HG03066 (cell line): ENCODE results near the gene CFAP91.
"Not testable (repeated sequence)": the region's sequence is repeated elsewhere in the genome, so short reads cannot be mapped to it uniquely, and the experiment has no call there.

ENCODE experiments used
- ATAC-seq: cut with Tn5 transposase; IDR thresholded peaks from one replicate; pipeline ENCODE4 v1.9.1; 2021; ENCODE audit warnings: low read depth; ENCODE audit not compliant: unreplicated experiment

The CFAP91 gene

DNA sequence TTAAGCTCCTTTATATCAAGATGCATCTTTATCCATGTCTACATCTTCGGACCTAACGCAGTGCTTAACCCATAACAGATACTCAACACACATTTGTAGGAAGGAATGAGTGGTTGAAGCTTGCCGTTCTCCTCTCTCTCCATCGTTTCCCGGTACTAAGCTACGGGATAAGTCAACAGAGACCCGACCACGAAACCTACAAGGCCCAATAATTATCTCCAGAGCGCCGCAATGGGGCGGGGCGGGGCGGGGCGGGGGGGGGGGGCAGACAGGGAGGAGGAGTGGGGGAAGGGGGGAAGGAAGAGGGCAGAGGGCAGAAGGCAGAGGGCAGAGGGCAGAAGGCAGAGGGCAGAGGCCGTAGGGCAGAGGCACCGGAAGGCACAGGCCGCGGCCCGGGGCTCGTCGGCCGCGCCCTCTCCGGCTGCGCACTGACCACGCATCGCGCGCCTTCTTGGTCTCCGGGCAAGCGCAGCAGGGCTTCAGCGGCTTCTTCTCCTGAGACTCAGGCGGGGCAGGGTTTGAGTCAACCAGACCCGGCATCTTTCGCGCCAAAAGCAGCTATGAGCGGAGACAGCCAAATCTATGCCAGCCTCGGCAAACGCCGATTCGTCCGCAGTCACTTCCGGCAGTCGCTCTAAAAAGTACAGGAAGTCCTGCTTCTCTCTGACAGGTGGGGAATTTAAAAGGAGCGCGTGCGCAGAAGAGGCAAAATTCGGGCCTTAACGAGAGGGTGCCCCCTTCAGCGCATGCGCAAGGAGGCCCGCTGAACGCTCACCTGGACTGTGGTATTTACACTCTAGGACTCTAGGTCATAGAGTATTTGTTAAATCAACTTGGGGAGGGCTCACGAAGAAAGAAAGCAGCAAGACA lies 25.8 kb upstream of the CFAP91 start, which contains the start of gene COX17:
TSS of gene COX17 (minus strand) at position 636 of the 870 bp plus-strand sequence. CDS start at position 540, 96 bp downstream.
- ATAC-seq, result peak; percentile 86

DNA sequence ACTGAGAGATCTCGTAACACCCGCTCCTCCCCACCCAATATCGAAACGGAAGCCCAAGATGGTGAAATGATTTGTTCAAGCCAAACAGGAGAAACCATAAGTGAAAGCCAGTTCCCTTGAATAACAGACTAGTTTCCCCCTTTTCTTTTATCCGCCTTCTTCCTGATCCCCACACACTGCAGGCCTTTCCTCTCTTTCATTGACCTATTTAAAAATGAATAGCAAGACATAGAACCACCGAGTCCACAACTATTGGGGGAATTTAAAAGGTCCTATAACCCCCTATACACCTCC lies 25.2 kb upstream of the CFAP91 start:
- no peak for ATAC-seq

DNA sequence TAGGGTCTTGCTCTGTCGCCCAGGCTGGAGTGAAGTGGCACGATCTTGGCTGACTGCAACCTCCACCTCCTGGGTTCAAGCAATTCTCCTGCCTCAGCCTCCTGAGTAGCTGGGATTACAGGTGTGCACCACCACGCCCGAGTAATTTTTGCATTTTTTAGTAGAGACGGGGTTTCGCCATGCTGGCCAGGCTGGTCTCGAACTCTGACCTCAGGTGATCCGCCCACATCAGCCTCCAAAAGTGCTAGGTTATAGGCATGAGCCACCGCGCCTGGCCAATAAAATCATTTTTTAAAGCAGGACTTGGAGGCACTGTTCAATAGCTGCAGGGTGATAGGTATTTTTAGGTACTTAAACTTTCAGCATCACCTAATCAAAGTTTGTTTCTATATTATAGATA lies 24.6 kb upstream of the CFAP91 start:
- not testable (repeated sequence) for ATAC-seq

DNA sequence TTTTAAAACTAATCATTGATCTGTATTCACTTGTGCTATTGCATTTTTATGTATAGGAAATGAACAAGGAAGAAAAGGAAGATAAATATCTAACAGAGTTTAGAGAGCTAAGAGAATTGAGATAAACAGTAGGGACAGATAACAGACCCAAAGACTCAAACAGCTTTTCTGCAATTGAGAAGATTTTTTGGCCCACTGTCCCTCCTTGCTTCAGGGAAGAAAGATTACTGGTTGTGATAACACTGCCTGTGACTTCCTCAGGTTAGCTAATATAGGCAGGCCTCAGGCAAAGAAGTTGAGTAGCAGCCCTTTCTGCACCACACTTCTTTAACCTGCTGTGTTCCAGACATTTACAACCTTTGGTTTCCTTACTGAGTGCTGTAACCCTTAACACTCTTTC lies 22.9 kb upstream of the CFAP91 start:
- no peak for ATAC-seq

DNA sequence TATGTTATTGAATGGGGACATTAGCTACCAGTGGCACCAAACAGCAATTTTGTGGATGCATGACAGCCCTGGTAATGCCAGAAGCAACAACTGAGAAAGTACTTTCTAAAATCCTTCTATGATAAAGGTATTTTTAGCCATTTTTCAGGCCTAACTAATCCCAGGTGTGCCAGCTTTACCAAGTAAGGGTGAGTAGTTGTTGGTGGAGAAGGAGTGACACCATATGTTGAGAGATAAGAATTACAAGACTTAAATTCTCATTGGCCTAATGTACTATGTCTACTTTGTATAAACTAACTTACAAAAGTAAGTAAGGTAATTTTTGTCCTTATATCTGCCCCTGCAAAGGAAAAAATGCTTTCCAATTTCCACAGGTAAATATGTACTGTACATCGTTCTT lies 21.5 kb upstream of the CFAP91 start:
- peak; percentile 38 for ATAC-seq

DNA sequence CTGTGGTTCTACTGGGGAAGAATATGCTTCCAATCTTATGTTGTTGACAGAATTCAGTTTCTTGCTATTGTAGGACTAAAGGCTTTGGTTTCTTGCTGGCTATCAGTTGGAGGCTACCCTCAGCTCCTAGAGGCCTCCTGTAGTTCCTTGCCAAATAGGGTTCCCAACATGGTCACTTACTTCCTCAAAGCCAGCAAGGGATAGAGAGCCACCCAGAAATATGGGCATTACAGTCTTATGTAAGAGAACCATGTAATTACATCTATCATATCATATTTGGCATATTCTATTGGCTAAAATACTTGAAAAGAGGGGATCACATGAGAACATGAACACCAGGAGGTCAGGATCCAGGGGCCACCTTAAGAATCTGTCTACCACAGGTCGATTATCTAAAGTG lies 19.4 kb upstream of the CFAP91 start:
- no peak for ATAC-seq

DNA sequence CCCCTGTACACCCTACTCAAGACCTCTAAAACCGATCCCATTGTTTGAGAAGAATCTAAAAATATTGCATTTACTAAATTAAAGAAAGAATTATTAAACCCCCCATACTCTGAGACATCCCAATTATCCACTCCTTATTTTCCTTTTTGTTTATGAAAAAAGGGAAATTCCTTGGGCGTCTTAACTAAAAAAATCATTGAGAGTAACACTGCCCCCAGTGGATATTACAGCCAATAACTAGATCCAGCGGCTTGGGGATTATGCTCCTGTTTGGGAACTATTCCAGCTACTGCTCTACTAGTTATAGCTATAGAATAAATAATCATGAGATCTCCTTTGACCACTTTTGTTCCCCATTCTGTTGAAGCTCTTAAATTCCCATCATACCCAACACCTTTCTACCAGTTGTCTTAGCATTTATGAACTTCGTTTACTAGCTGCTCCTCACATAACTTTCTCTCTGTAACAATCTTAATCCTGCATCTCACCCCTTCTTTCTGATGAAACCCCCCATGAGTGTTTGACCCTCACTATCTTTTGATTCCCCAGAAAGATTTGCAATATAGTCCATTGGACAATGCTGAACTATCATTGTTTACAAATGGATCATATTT lies 12.7 kb upstream of the CFAP91 start:
- no peak for ATAC-seq

DNA sequence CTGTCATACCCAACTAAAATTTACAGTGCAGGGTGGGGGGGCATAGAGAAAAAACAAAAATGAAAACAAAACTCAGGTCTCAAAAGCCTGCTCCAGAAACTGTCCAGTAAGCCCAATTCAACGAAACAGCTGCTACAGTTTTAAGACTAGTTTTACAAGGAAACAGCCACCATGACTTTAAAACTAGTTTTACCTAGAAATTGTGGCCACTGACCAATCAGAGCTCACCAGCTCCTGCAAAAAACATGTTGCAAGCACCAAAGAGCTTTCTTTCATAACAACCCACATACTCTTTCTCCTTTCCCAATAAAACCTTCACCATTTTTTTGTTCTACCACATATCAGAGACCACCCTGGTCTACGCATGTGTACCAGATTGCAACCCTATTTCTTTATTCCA lies 7.3 kb upstream of the CFAP91 start:
- no peak for ATAC-seq

DNA sequence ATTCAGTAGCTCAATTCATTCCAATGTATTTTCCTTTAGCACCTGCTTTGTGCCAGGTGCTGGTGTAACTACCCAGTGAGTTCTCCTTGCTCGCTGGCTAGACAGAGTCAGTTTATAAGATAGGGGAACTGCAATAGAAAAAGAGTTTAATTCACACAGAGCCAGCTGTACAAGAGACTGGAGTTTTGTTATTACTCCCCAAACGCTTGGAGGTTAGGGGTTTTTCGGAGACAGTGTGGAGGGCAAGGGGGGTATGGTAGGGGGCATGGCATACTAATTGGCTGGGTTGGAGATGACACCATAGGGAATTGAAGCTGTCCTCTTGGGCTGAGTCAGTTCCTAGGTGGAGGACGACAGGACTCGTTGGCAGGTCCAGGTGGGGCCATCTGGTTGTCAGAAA lies 5.4 kb upstream of the CFAP91 start:
- no peak for ATAC-seq

DNA sequence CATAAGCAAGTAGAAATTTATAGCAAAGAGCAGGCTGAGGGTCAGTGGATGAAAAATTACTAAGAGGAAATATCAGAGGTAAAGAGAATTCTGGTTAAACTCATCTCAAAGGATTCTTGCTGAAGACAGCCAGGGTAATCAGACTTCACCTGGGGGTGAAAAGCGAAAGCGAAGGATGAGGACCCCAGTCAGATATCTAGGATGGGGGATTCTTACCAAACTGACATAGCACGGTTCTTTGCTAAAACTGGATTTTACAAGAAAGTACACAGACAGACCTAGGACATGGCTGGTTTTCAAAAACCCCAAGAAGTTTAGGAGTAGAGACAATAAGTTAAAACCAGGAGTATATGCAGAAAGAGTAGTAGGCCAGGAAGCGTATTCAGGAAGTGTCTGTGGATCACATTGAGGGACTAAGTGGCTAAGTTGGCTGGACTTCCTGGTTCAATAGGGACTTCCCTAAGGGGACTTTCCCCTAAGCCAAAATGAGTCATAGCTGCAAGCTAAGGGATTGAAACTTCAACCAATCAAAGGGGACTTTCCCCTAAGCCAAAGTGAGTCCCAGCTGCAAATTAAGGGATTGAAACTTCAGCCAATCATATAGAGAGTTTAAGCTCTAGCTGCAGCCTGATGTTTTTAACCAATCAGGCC lies 2.4 kb upstream of the CFAP91 start:
- ATAC-seq, result peak; percentile 37

DNA sequence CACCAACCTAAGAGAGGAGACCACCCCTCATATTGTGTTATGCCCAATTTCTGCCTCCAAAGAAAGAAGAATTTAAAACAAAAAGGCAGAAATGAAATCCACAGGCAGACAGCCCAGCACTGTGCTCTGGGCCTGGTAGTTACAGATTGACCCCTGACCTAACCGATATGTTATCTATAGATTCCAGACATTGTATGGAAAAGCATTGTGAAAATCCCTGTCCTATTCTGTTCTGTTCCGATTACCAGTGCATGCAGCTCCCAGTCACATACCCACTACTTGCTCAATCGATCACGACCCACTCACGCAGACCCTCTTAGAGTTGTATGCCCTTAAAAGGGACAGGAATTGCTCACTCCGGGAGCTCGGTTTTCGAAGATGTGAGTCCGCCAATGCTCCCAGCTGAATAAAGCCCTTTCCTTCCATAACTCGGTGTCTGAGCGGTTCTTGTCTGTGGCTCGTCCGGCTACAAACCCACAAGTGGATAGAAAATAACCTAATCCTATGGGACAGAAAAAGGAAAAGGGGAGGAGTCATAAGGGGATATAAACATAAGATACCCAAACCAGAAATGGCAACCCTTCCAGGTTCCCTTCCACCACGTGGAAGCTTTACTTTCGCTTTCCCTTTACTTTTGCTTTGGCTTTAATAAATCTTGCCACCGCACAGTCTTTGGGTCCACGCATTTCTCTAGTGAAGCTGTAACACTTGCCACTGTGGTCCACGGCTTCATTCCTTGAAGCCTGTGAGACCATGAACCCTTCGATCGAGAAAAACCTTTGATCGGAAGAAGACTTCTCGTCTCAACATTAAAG lies 1.7 kb upstream of the CFAP91 start:
- peak; percentile 8 for ATAC-seq

DNA sequence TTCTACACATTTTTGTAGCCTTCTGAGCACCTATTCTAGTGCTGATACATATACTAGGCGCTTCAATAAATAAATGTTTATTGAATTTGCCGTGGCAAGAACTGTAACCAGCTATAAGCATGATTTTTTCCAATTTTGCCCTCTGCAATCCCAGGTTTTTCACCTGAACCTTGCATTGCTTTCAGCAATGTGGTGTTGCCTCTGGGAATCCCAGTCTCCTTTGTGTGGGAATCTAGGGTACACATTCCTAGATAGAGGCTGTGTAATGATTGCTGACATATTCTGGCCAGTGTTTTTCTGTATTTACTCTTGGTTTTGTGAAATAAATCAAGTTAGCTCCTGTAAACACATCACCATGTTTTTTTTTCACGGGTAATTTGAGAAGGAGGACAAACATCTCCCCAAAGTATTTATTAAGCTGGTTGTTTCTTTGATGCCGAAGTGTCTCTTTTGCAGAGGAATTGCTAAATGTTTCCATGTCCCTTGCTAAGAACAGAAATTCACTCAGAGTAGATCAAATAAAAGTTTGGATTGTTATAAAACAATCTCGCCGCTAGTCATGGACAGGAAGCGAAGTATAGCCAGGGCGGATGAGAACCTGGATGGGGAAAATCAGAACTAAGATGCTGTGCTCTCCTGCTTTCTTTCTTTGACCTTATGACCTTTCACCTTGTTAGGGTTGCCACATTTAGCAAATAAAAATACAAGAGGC lies 1.2 kb downstream of the CFAP91 start:
- no peak for ATAC-seq

DNA sequence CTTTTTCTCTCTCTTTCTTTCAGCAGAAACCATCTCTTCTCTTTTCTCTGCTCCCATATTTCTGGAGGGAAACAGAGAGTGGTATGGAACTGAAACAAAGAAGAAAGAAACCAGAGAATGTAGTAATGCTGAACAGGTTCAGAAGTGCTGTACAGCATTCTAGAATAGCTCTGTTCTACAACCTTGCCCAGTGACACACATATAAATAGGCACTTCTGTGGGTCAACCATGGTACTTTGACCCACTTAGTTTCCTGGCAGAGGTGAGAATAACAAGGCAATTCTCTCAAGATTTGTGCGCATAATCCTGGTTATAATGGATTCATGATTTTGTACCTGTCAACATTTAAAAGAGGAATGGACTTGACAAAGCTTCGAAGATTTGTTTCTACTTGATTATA lies 12.3 kb downstream of the CFAP91 start:
- no peak for ATAC-seq

DNA sequence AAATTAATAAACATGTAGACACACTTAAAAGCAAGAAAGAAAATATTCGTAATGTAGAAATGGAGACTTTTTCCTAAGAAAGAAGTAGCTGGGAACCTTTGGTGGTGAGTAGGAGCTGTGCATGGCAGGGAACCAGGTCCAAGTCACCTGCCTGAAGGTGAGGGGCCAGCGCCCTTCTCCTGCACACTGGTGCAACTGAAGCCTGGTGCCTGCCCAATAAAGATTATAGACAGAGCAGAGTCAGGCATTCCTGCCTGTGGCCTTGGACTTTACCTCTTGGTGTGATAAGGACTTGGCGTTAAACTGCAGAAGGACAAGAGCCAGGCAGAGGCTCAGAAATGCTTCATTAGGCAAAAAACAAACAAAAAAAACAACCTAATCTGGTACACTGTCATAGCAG lies 14.2 kb downstream of the CFAP91 start:
- no peak for ATAC-seq

DNA sequence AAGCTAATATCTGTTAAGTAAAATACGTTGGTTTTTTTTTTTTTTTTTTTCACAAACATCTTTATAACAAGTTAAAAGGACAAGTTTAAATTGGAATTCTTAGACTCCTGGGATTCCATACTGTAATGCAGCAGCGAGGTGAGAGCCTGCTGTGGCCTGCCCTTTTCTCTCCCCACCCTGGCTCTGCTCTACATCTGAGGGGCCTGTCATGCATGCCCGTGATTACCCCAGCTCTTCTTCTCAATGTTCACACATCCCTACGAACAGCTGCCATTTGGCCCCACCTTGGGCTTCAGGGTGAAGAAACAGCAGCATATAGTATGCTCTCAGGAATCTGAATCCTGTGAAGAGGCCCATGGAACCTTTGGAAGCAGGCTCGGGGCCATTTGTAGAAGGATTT lies 14.7 kb downstream of the CFAP91 start:
- no peak for ATAC-seq

DNA sequence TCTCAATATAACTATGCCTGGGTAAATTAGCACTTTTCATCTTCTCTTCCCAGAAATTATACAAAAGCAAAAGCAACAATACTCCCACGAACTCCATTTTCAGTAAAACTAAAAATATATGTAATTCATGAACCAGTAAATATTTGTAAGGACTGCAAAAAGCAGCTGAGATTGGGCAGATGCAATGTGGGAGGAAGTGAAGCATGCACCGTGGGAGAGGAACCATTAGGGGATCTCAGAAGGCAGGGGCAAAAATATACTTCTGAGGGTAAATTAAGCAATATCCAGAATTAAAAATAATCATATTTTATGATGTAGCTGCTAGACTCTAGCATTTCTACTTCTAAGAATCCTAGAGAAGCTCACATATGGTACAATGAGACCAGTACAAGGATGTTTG lies 20.2 kb downstream of the CFAP91 start:
- no peak for ATAC-seq

DNA sequence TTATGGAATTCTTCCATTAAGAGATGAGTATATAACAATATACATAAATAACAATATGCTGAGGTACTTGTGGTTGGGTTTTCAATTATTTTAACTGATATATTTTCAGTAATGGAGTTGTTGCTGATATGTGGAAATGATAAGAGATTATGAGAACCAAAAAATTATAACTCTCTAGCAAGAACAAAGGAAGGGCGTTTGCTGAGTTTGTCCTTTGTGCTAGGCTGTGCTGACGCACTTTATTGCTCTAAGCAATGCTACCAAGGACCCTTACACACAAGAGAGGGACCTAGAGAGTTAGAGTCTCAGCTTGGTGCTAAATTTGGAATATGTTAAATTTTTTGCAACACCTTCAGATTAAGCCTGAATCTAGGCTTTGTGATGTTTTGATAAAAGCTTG lies 24.1 kb downstream of the CFAP91 start:
- ATAC-seq, result no peak

DNA sequence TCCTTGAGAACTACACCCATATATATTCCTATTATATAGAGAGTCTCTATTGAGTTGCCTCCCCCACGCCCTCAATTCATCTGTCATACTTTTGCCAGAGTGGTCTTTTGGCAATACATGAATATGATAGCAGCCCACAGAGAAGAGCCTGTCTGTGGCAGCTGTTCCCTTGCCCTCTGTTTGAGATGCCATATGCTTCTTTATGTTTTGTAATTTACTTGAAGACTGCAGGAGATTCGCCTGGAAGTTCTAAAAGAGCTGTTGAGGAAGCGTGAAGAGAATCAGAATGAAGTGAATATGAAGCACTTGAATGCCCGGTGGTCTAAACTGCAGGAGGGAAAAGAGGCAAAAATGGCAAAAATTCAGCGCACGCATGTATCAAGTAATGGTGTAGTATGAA lies 27.2 kb downstream of the CFAP91 start:
- ATAC-seq, result no peak

DNA sequence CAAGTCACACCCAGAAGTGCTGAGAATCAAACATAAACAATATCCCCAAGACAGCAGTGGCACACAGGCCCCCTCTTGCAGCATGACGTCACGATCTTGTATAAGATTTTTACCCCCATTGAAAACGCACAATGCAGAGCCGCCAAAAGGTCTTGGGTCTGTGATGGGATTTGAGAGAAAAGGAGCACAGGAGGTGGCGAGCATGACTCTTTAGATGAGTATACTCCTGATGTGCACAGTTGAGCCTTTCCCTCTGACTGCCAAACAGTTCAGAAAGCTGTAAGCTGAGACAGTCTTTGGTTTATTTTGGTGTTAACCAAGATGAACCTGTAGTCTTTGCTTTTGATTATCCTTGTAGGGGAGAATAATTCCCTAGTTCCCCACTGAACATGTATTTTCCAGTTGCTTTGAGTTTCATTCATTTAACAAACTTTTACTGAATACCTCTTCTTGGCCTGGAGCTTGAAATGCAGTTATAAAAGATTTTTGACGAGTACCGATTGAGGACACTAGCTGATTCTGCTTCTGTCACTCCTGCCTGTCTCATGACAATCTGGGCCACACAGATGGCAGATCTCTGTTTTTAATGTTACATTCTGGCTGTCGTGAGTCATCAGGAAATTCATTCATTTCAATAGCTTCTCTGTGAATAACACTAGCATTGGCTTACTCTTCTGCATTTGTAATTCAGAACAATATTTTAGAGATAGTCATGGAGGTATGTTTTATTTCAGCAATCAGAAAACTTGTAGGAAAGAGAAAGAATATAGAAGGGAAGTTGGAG lies 28.9 kb downstream of the CFAP91 start:
- ATAC-seq, result no peak

DNA sequence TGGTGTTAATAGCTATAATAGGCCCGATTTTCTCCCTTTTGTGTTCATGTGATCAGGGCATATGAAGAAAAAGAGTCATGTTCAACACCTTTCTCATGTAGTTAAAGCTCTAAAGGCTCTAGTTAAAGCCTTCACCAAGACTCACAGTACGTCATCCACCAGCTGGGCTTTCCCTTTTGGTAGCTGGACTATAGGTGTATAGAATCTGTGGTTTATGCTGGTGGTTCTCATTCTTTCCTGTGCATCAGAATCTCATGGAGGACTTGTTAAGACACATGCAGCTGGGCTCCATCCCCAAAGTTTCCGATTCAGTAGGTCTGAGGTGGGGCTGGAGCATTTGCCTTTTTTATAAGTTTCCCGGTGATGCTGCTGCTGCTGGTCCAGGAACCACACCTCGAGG lies 31.0 kb downstream of the CFAP91 start:
- ATAC-seq, result no peak
